ENCODE results near the gene CALHM1. TPM values are rescaled to one million over a fixed set of nuclear protein-coding genes. Genes with fewer than 3 reads are reported as not detected.

Gene CALHM1
- total RNA-seq, 1 experiment from 2014 or later, result not detected

DNA sequence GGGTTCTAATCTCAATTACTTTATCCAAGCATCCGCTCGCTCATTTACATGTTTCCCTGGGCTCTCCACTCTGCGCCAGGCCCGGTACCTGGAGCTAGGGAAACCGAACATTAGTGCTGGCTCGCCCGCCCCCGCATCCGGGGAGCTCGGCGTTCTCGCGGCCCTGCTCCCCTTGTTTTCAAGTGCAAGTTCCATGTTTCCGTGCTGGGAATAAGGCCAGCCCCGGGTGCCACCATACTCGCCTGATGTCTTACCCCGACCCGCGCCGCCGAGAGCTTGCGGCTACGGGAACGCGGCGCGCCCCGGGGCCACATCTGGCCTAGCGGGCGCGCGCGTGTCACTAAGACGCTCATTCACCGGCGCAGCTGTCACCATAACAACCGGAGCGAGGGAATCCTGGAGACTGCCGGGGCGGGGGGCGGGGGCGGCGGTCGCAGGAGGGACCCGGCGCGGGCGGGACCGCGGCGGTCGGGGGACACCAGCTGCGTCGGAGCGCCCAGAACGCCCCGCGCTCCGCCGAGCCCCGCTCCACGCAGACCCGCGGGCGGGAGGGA lies 34.7 kb upstream of the CALHM1 start, which contains the start of gene NEURL1:
Gene NEURL1, plus strand, starts transcription at position 344 of the 554 bp plus-strand sequence. CDS start 683 bp downstream, outside the sequence.
- no peaks in the 10 kb centered on the region for H3K36me3 Mint-ChIP-seq (ENCODE audit: insufficient read depth, unreplicated experiment)
- peaks cover 64% of the 10 kb centered on the region for H3K27me3 Mint-ChIP-seq (ENCODE audit: unreplicated experiment)
- CTCF ChIA-PET, result interaction anchor here (0.6 kb wide), 1 partner anchor 28 kb away, joined by 4 read pairs; no protein-coding TSS in a partner anchor
- intact Hi-C loops (cut with micrococcal nuclease; ENCODE audit: unreplicated experiment), result no loop called here
- peaks cover 22% of the 10 kb centered on the region for H3K4me1 Mint-ChIP-seq (ENCODE audit: low read depth, unreplicated experiment)
- BruUV-seq (replicated peaks), result no TSS peak
- peak within 1 kb of the TSS; percentile 67 for H3K4me3 Mint-ChIP-seq (ENCODE audit: low read depth, unreplicated experiment)
- no peaks in the 10 kb centered on the region for H3K9me3 Mint-ChIP-seq (ENCODE audit: low read depth, unreplicated experiment)
- no peak within 1 kb of the TSS for H3K27ac Mint-ChIP-seq (ENCODE audit: unreplicated experiment)
- TF ChIP-seq, protein P1, sequence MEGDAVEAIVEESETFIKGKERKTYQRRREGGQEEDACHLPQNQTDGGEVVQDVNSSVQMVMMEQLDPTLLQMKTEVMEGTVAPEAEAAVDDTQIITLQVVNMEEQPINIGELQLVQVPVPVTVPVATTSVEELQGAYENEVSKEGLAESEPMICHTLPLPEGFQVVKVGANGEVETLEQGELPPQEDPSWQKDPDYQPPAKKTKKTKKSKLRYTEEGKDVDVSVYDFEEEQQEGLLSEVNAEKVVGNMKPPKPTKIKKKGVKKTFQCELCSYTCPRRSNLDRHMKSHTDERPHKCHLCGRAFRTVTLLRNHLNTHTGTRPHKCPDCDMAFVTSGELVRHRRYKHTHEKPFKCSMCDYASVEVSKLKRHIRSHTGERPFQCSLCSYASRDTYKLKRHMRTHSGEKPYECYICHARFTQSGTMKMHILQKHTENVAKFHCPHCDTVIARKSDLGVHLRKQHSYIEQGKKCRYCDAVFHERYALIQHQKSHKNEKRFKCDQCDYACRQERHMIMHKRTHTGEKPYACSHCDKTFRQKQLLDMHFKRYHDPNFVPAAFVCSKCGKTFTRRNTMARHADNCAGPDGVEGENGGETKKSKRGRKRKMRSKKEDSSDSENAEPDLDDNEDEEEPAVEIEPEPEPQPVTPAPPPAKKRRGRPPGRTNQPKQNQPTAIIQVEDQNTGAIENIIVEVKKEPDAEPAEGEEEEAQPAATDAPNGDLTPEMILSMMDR (IDR thresholded peaks at IDR 0.05; ENCODE audit: unreplicated experiment), result no peak
- no peak for DNase-seq

DNA sequence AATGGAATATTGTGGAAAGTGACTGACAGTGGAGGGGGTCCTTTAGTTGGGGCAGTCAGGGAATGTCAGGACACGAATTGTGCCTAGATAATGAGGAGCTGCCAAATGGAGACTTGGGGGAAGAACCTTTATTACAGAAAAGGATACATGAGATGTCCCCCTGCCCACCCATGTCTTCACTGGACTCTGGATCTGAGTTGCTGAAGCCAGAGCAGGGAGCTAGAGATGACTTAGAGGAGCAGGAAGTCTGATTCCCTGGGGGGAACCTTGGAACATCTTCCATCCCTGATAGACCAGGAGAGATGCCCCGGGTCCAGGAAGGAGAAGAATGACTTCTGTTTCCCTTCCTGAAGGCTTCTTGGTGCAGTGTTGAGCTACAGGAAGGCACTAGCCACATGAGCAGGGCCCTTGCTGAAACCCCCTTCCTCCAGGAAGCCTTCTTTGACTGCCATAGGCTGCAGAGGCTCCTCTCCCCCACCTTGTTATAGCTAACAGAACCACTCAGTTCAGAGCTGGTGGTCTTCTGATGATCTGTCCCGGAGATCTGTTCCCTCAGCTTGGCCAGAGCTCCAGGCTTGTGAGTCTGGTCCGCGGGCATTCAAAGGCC lies 34.1 kb upstream of the CALHM1 start:
- H3K27ac Mint-ChIP-seq (ENCODE audit: unreplicated experiment), result no peak overlapping the region
- intact Hi-C loops (cut with micrococcal nuclease; ENCODE audit: unreplicated experiment), result no loop called here
- no TSS peak for BruUV-seq (replicated peaks)
- TF ChIP-seq, protein P1 (IDR thresholded peaks at IDR 0.05; ENCODE audit: unreplicated experiment), result no peak
- H3K36me3 Mint-ChIP-seq (ENCODE audit: insufficient read depth, unreplicated experiment), result no peaks in the 10 kb centered on the region
- H3K4me1 Mint-ChIP-seq (ENCODE audit: low read depth, unreplicated experiment), result peaks cover 22% of the 10 kb centered on the region
- peaks cover 58% of the 10 kb centered on the region for H3K27me3 Mint-ChIP-seq (ENCODE audit: unreplicated experiment)
- H3K4me3 Mint-ChIP-seq (ENCODE audit: low read depth, unreplicated experiment), result no peak overlapping the region
- CTCF ChIA-PET, result no interaction called here
- H3K9me3 Mint-ChIP-seq (ENCODE audit: low read depth, unreplicated experiment), result no peaks in the 10 kb centered on the region
- no peak for DNase-seq

DNA sequence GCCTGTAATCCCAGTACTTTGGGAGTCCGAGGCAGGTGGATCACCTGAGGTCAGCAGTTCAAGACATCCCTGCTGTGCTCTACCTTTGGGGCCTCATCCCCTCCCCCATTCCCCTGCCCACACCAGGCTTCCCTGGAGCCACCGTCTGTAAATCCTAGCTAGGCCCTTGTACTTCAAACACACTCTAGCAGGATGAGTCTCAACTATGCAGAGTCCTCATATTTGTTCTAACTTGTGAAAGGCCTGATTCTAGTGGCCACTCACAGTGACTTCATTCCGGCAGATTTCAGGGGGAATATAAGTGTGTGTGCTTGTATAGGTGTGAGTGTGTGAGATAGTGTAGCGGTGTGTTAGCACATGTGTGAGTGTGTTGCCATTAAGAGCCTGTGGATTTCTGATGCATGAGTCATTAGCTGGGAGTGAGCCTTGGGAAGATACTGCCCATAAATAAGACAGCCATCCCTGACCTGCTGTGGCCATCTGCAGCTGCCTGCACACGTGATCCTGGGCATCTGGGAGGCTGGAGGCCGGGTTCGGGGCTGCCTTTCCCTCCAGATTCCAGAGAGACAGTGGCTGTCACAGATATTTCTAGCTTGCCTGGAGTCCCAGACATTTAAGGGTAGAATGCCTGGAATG lies 33.1 kb upstream of the CALHM1 start:
- no peaks in the 10 kb centered on the region for H3K9me3 Mint-ChIP-seq (ENCODE audit: low read depth, unreplicated experiment)
- intact Hi-C loops (cut with micrococcal nuclease; ENCODE audit: unreplicated experiment), result no loop called here
- no peak overlapping the region for H3K4me3 Mint-ChIP-seq (ENCODE audit: low read depth, unreplicated experiment)
- TF ChIP-seq, protein P1 (IDR thresholded peaks at IDR 0.05; ENCODE audit: unreplicated experiment), result no peak
- H3K36me3 Mint-ChIP-seq (ENCODE audit: insufficient read depth, unreplicated experiment), result no peaks in the 10 kb centered on the region
- BruUV-seq (replicated peaks), result no TSS peak
- CTCF ChIA-PET, result no interaction called here
- peaks cover 22% of the 10 kb centered on the region for H3K4me1 Mint-ChIP-seq (ENCODE audit: low read depth, unreplicated experiment)
- peaks cover 48% of the 10 kb centered on the region for H3K27me3 Mint-ChIP-seq (ENCODE audit: unreplicated experiment)
- H3K27ac Mint-ChIP-seq (ENCODE audit: unreplicated experiment), result no peak overlapping the region
- no peak for DNase-seq

DNA sequence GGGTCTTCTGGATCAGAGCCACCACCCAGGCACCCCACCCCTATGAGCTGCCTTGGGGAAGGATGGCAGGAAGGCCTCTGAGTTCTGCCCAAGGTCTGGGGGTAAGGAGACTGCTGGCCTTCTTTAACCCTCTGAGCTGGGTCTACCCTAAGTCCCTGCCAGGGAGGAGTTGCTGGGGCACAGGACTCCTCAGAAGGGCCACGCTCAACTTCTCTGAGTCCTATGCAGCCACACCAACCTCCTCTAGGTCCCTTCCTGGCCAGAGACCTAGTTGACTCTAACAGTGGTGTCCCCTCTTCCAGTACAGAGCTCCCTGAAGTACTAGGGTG lies 32.2 kb upstream of the CALHM1 start:
- intact Hi-C loops (cut with micrococcal nuclease; ENCODE audit: unreplicated experiment), result no loop called here
- no peak for DNase-seq
- Mint-ChIP-seq H3K9me3 (ENCODE audit: low read depth, unreplicated experiment) (no peaks in the 10 kb centered on the region), H3K27me3 (ENCODE audit: unreplicated experiment) (peaks cover 43% of the 10 kb centered on the region), H3K27ac (ENCODE audit: unreplicated experiment) (no peak overlapping the region), H3K4me1 (ENCODE audit: low read depth, unreplicated experiment) (peaks cover 22% of the 10 kb centered on the region), H3K36me3 (ENCODE audit: insufficient read depth, unreplicated experiment) (no peaks in the 10 kb centered on the region), H3K4me3 (ENCODE audit: low read depth, unreplicated experiment) (no peak overlapping the region)
- no TSS peak for BruUV-seq (replicated peaks)
- CTCF ChIA-PET, result no interaction called here
- TF ChIP-seq, protein P1 (IDR thresholded peaks at IDR 0.05; ENCODE audit: unreplicated experiment), result no peak
